Endothelial cell of umbilical vein (primary cell): ENCODE data around the gene DCAF17. TPM values are rescaled to one million over a fixed set of nuclear protein-coding genes. Genes with fewer than 3 reads are reported as not detected.
A peak's percentile ranks its signal among the peaks of the same experiment; 100 is the strongest.

Source experiments
- BruUV-seq: library from RNA; stranded (reverse); fragments of 400-500 nt; replicated peaks from 2 replicates; lab custom pipeline; 2021; lab: Mats Ljungman, UMichigan
- CTCF ChIA-PET: fragments of 300-600, 350-600 bp; sonication (Branson Sonifier 250); formaldehyde crosslinking; loops from one replicate; lab custom pipeline; 2021; ENCODE audit warnings: antibody characterized with exemption, inconsistent platforms; lab: Charles Lee
- POLR2A ChIA-PET: fragments of 300-600, 350-600 bp; sonication (Branson Sonifier 250); formaldehyde crosslinking; loops from one replicate; lab custom pipeline; 2021; ENCODE audit warnings: antibody characterized with exemption, inconsistent platforms; lab: Charles Lee
- DNase-seq: peaks from one replicate; pipeline ENCODE4 v3.0.0-alpha.2; 2011; ENCODE audit warnings: low read depth, low spot score
- FAIRE-seq: peaks from 2 replicates; lab custom pipeline; 2011; peaks lifted over from hg19 to GRCh38; lab: Jason Lieb, UNC
- H2AFZ ChIP-seq: 2 replicates; pipeline ENCODE4 v1.6.0; 2012; ENCODE audit warnings: low read depth, low read length, control low read depth, inconsistent platforms
- H3K27ac ChIP-seq: 2 replicates; pipeline ENCODE4 v1.5.1; 2011; ENCODE audit warnings: low read depth, mild to moderate bottlenecking, control low read depth, low read length, moderate library complexity; ENCODE audit not compliant: insufficient read depth
- H3K27me3 ChIP-seq, 2 experiments: 2 replicates each; pipeline versions ENCODE4 v1.6.0 to v1.6.1; 2011; ENCODE audit warnings: low read length in 2 of 2, mixed read lengths in 1 of 2; ENCODE audit not compliant: control insufficient read depth in 2 of 2, insufficient read depth in 2 of 2
- H3K36me3 ChIP-seq, 2 experiments: 2 replicates in 1 of 2; 3 replicates in 1 of 2; pipeline ENCODE4 v1.5.1; 2011; ENCODE audit warnings: low read length in 2 of 2, mild to moderate bottlenecking in 1 of 2, moderate library complexity in 1 of 2; ENCODE audit not compliant: control insufficient read depth in 2 of 2, insufficient read depth in 2 of 2; ENCODE audit errors: extremely low read depth in 1 of 2
- H3K4me1 ChIP-seq: 3 replicates; pipeline ENCODE4 v1.5.1; 2011; ENCODE audit warnings: mild to moderate bottlenecking, low read length; ENCODE audit not compliant: control insufficient read depth, insufficient read depth; ENCODE audit errors: extremely low read depth
- H3K4me2 ChIP-seq: 2 replicates; pipeline ENCODE4 v1.6.1; 2011; ENCODE audit warnings: low read length, control low read depth, mixed read lengths; ENCODE audit not compliant: insufficient read depth
- H3K4me3 ChIP-seq, 3 experiments: fragments of 200-600 bp in 1 of 3; sonication (generic), shearing (Covaris generic) in 1 of 3; replicated peaks in 1 of 3; 2 replicates each; pipeline ENCODE4 v1.5.1; 2011 to 2016; ENCODE audit warnings: control low read depth in 3 of 3, low read length in 3 of 3, mild to moderate bottlenecking in 2 of 3, inconsistent platforms in 1 of 3, low read depth in 1 of 3, moderate library complexity in 1 of 3; ENCODE audit not compliant: insufficient read depth in 1 of 3
- H3K79me2 ChIP-seq: 2 replicates; pipeline ENCODE4 v1.6.0; 2012; ENCODE audit warnings: low read length, inconsistent platforms; ENCODE audit not compliant: control insufficient read depth, insufficient read depth
- H3K9ac ChIP-seq: replicated peaks from 2 replicates; pipeline ENCODE3; 2011; ENCODE audit warnings: low read length, control low read depth; ENCODE audit not compliant: insufficient read depth; ENCODE audit errors: extremely low read depth
- H3K9me1 ChIP-seq: replicated peaks from 3 replicates; pipeline ENCODE4 v1.6.0; 2011; ENCODE audit warnings: mild to moderate bottlenecking, low read length; ENCODE audit not compliant: control insufficient read depth, insufficient read depth; ENCODE audit errors: extremely low read depth
- H3K9me3 ChIP-seq: replicated peaks from 2 replicates; pipeline ENCODE4 v1.5.1; 2012; ENCODE audit warnings: low read length, inconsistent platforms; ENCODE audit not compliant: control insufficient read depth, insufficient read depth
- H4K20me1 ChIP-seq: replicated peaks from 2 replicates; pipeline ENCODE3; 2011; ENCODE audit warnings: mild to moderate bottlenecking, low read length; ENCODE audit not compliant: control insufficient read depth, insufficient read depth; ENCODE audit errors: extremely low read depth
- CTCF ChIP-seq, 2 donors: IDR thresholded peaks; 1 replicate in 1 of 2; 2 replicates in 1 of 2; pipeline ENCODE4 v1.5.1; 2011; ENCODE audit warnings: low read length in 2 of 2, mild to moderate bottlenecking in 2 of 2, moderate library complexity in 2 of 2, control low read depth in 1 of 2, inconsistent platforms in 1 of 2, low read depth in 1 of 2; ENCODE audit not compliant: insufficient read depth in 1 of 2; ENCODE audit errors: extremely low read depth in 1 of 2
- EZH2 ChIP-seq: IDR thresholded peaks from 2 replicates; pipeline ENCODE4 v1.6.1; 2012; ENCODE audit warnings: borderline replicate concordance, low read depth, mild to moderate bottlenecking, moderate library complexity, low read length, inconsistent platforms; ENCODE audit not compliant: severe bottlenecking
- GATA2 ChIP-seq: IDR thresholded peaks from 2 replicates; pipeline ENCODE4 v1.7.0; 2011; ENCODE audit warnings: low read depth, mild to moderate bottlenecking, moderate library complexity, mixed read lengths, low read length; ENCODE audit not compliant: insufficient read length, insufficient read depth
- MYC ChIP-seq: IDR thresholded peaks from one replicate; pipeline ENCODE4 v1.6.1; 2011; ENCODE audit warnings: mild to moderate bottlenecking, low read depth, low read length
- POLR2A ChIP-seq: IDR thresholded peaks from 2 replicates; pipeline ENCODE4 v1.6.1; 2012; ENCODE audit warnings: low read depth, mild to moderate bottlenecking, control low read depth, low read length
- POLR2AphosphoS5 ChIP-seq: IDR thresholded peaks from 2 replicates; pipeline ENCODE4 v1.6.1; 2012; ENCODE audit warnings: low read depth, mild to moderate bottlenecking, control low read depth, low read length, moderate library complexity; ENCODE audit not compliant: insufficient read depth
- dilution Hi-C: fragments of 300-500 bp; cut with MboI; formaldehyde crosslinking; loops from one replicate; pipeline ENCODE4 v1.15.0; 2019; ENCODE audit warnings: low sequenced_read_pairs; ENCODE audit not compliant: extremely low pct_ligation_motif_present
- intact Hi-C: fragments of 100-400 bp; cut with micrococcal nuclease; formaldehyde crosslinking; loops from one replicate; pipeline ENCODE4 v1.10.0; 2022
- polyA plus RNA-seq, 4 experiments: library from polyadenylated mRNA; depleted of rRNA in 3 of 4; stranded (reverse) in 3 of 4; unstranded in 1 of 4; fragments of >200 nt; gene quantifications; 2 replicates each; pipeline versions ENCODE4 v1.2.1 to v1.2.3, GENCODE V29; 2011 to 2012; ENCODE audit warnings: missing spikeins in 1 of 4
- total RNA-seq: library from RNA; stranded (reverse); gene quantifications from 2 replicates; pipeline ENCODE4 v1.2.3, GENCODE V29; 2021
- TF ChIP-seq, protein P1 (sequence below): IDR thresholded peaks from 2 replicates; pipeline ENCODE4 v1.6.1; 2011; ENCODE audit not compliant: insufficient read depth, insufficient read length

The DCAF17 gene
- total and polyA plus RNA-seq, 2 donors (not counting 3 experiments of a cell fraction or from before 2014, with no cell fraction given): 4.6 to 14.9 TPM

- BruUV-seq: TSS peak; percentile 47
- intact Hi-C loops (loop anchor here (5.0 kb wide), 1 partner anchor 461 kb away; no protein-coding TSS in a partner anchor), dilution Hi-C loops (no loop called here)
- Histone ChIP-seq H3K36me3 (peaks cover 0 to 7% of the 10 kb centered on the region in 2 experiments), H3K4me1 (peaks cover 14% of the 10 kb centered on the region), H3K4me2 (peak overlapping the region; percentile 94), H3K79me2 (peaks cover 36% of the 10 kb centered on the region), H2AFZ (peak overlapping the region; percentile 70), H4K20me1 (no peaks in the 10 kb centered on the region), H3K4me3 (peak overlapping the region; percentile 76 to 87 (median 85)), H3K27me3 (no peaks in the 10 kb centered on the region), H3K9me1 (no peaks in the 10 kb centered on the region), H3K27ac (peak overlapping the region; percentile 95), H3K9ac (peak overlapping the region; percentile 95), H3K9me3 (no peaks in the 10 kb centered on the region)
- no peak for TF ChIP-seq CTCF (IDR thresholded peaks at IDR 0.05; ENCODE audit: extremely low read depth in 1 of 2, insufficient read depth in 1 of 2, low read depth in 1 of 2, low read length in 2 of 2)
- peak; percentile 92 for TF ChIP-seq MYC
- no peak for TF ChIP-seq GATA2
- TF ChIP-seq POLR2AphosphoS5: no peak
- no peak for TF ChIP-seq POLR2A
- TF ChIP-seq, protein P1, sequence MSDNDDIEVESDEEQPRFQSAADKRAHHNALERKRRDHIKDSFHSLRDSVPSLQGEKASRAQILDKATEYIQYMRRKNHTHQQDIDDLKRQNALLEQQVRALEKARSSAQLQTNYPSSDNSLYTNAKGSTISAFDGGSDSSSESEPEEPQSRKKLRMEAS: no peak
- TF ChIP-seq EZH2: no peak
- ChIA-PET POLR2A (interaction anchor here (1.1 kb wide), 1 partner anchor 17 kb away, joined by 5 read pairs; no protein-coding TSS in a partner anchor), CTCF (interaction anchor here (0.9 to 2.3 kb wide), 6 partner anchors 9 to 504 kb away, joined by 3 to 10 read pairs (median 4); partner anchors contain the start of gene GORASP2)
- DNase-seq (no peak), FAIRE-seq (no peak)
Observed at GRCh38 chr2:171432969-171433762, 860 bp upstream of the DCAF17 start.
